ENCODE results near the gene GLP2R.
"Not testable (repeated sequence)": the region's sequence is repeated elsewhere in the genome, so short reads cannot be mapped to it uniquely, and the experiment has no call there.

DNA sequence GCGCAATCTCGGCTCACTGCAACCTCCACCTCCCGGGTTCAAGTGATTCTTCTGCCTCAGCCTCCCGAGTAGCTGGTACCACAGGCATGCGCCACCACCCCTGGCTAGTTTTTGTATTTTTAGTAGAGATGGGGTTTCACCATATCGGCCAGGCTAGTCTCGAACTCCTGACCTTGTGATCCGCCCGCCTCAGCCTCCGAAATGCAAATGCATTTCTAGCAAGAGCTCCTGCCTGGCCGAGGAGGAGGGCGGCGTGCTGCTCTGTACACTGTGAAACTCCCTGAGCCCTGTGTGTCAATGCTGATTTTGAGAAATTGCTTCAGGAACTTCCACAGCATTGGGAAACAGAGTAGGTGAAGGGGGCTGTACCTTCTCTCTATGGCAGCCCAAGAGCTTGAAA, 95.5 kb downstream of the GLP2R start:
- TF ChIP-seq, protein P1, sequence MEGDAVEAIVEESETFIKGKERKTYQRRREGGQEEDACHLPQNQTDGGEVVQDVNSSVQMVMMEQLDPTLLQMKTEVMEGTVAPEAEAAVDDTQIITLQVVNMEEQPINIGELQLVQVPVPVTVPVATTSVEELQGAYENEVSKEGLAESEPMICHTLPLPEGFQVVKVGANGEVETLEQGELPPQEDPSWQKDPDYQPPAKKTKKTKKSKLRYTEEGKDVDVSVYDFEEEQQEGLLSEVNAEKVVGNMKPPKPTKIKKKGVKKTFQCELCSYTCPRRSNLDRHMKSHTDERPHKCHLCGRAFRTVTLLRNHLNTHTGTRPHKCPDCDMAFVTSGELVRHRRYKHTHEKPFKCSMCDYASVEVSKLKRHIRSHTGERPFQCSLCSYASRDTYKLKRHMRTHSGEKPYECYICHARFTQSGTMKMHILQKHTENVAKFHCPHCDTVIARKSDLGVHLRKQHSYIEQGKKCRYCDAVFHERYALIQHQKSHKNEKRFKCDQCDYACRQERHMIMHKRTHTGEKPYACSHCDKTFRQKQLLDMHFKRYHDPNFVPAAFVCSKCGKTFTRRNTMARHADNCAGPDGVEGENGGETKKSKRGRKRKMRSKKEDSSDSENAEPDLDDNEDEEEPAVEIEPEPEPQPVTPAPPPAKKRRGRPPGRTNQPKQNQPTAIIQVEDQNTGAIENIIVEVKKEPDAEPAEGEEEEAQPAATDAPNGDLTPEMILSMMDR (IDR thresholded peaks at IDR 0.05; ENCODE audit: insufficient read depth, low read length, poor library complexity, severe bottlenecking): not testable (repeated sequence)
- TF ChIP-seq EZH2phosphoT487 (conservative IDR thresholded peaks at IDR 0.05; ENCODE audit: low read length): not testable (repeated sequence)
